Neural progenitor cell (in vitro differentiated cells): Measurements from ENCODE around the gene POLE4.

Experiments
- CTCF ChIP-seq: fragments of 200-600 bp; sonication (generic); IDR thresholded peaks from 2 replicates; pipeline ENCODE4 v1.5.1; 2017; ENCODE audit warnings: antibody characterized with exemption, mild to moderate bottlenecking
- EZH2 ChIP-seq: fragments of 200-600 bp; sonication (generic); IDR thresholded peaks from 2 replicates; pipeline ENCODE4 v1.6.1; 2017; ENCODE audit warnings: antibody characterized with exemption, mild to moderate bottlenecking, moderate library complexity

DNA sequence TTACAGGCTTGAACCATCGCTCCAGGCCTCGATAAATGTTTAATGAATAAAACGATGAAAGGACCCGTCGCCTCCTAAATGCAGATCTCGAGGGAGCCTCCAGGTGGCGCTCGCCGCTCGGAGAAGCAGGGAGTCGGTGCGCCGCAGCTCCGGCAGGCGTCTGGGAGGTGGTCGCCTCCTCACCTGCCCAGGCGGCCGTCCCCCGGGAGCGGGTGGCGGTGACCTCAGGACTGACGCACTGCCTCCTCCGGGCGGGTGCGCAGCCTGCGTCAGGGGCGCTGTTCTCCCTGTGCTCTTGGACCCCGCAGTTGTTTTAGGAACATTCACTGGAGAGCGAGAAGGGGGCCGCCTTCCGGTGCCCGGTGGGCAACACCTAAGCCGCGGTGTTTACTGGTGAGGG is 38.6 kb upstream of the POLE4 start:
- TF ChIP-seq EZH2 (no peak), CTCF (peak; percentile 94)
